HG02571 (cell line): Measurements from ENCODE around the gene CEP57L1.
"Not testable (repeated sequence)": the region's sequence is repeated elsewhere in the genome, so short reads cannot be mapped to it uniquely, and the experiment has no call there.

Experiments
- ATAC-seq: cut with Tn5 transposase; IDR thresholded peaks from one replicate; pipeline ENCODE4 v1.9.1; 2021; ENCODE audit warnings: mild to moderate bottlenecking, moderate library complexity; ENCODE audit not compliant: unreplicated experiment

Gene CEP57L1

GRCh38 chr6:109104512-109104911, 9.2 kb downstream of the CEP57L1 start:
- ATAC-seq = no peak

- ATAC-seq = no peak
Measured at GRCh38 chr6:109105681-109106080, 10.4 kb downstream of the CEP57L1 start.

GRCh38 chr6:109109663-109110062, 14.4 kb downstream of the CEP57L1 start:
- ATAC-seq = not testable (repeated sequence)

GRCh38 chr6:109112663-109113062, 17.4 kb downstream of the CEP57L1 start:
- not testable (repeated sequence) for ATAC-seq

- no peak for ATAC-seq
Measured at GRCh38 chr6:109117346-109118035, 22.2 kb downstream of the CEP57L1 start.

- ATAC-seq = no peak
Measured at GRCh38 chr6:109118337-109118736, 23.0 kb downstream of the CEP57L1 start.

- ATAC-seq = no peak
Measured at GRCh38 chr6:109118871-109119354, 23.6 kb downstream of the CEP57L1 start.

GRCh38 chr6:109121411-109121810, 26.1 kb downstream of the CEP57L1 start:
- no peak for ATAC-seq

- ATAC-seq = no peak
Measured at GRCh38 chr6:109124219-109124618, 28.9 kb downstream of the CEP57L1 start.

GRCh38 chr6:109125504-109125903, 30.2 kb downstream of the CEP57L1 start:
- no peak for ATAC-seq

- no peak for ATAC-seq
Measured at GRCh38 chr6:109130065-109130464, 34.8 kb downstream of the CEP57L1 start.

- ATAC-seq = not testable (repeated sequence)
Measured at GRCh38 chr6:109135600-109135999, 40.3 kb downstream of the CEP57L1 start.

GRCh38 chr6:109136039-109136438, 40.7 kb downstream of the CEP57L1 start:
- not testable (repeated sequence) for ATAC-seq

- ATAC-seq = not testable (repeated sequence)
Measured at GRCh38 chr6:109136530-109136929, 41.2 kb downstream of the CEP57L1 start.

- ATAC-seq = no peak
Measured at GRCh38 chr6:109139109-109139508, 43.8 kb downstream of the CEP57L1 start.

- ATAC-seq = not testable (repeated sequence)
Measured at GRCh38 chr6:109142067-109142466, 46.8 kb downstream of the CEP57L1 start.

- no peak for ATAC-seq
Measured at GRCh38 chr6:109143191-109143590, 47.9 kb downstream of the CEP57L1 start.

GRCh38 chr6:109148251-109148650, 52.9 kb downstream of the CEP57L1 start:
- ATAC-seq = not testable (repeated sequence)

GRCh38 chr6:109148716-109149115, 53.4 kb downstream of the CEP57L1 start:
- not testable (repeated sequence) for ATAC-seq

GRCh38 chr6:109153752-109154151, 58.4 kb downstream of the CEP57L1 start:
- no peak for ATAC-seq

GRCh38 chr6:109164331-109164730, 69.0 kb downstream of the CEP57L1 start:
- ATAC-seq = no peak

GRCh38 chr6:109165392-109165974, 70.2 kb downstream of the CEP57L1 start:
- no peak for ATAC-seq
